PC-3 (cell line): ENCODE data around the gene NEGR1.

Experiments used
- EZH2 ChIP-seq: fragments of 300-600 bp; sonication (generic); IDR thresholded peaks from one replicate; pipeline ENCODE4 v1.6.1; 2017; ENCODE audit warnings: antibody characterized with exemption, mild to moderate bottlenecking, low read length; ENCODE audit not compliant: unreplicated experiment
- TF ChIP-seq, protein P1 (sequence below): fragments of 300-600 bp; sonication (generic); conservative IDR thresholded peaks from 2 replicates; pipeline ENCODE4 v1.5.1; 2017; ENCODE audit warnings: antibody characterized with exemption, low read depth, mild to moderate bottlenecking, low read length

DNA sequence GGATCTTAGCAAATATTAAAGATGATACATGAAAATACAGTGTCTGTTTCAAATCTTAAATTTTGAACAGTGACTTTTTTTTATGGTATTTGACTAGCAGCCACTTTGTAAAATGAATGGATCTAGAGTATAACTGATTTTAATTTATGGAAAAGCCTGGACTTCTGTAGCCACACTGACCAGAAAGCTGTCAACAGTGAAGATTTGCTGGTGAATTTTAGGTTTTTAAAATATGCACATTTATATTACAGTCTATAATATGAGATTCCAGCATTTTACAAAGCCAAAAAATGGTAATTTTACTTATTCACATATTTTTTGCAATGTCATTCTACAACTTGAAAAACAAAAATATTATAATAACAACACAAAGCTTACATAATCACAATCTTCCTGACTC is 131.8 kb downstream of the NEGR1 start:
- TF ChIP-seq EZH2 = no peak
- TF ChIP-seq, protein P1, sequence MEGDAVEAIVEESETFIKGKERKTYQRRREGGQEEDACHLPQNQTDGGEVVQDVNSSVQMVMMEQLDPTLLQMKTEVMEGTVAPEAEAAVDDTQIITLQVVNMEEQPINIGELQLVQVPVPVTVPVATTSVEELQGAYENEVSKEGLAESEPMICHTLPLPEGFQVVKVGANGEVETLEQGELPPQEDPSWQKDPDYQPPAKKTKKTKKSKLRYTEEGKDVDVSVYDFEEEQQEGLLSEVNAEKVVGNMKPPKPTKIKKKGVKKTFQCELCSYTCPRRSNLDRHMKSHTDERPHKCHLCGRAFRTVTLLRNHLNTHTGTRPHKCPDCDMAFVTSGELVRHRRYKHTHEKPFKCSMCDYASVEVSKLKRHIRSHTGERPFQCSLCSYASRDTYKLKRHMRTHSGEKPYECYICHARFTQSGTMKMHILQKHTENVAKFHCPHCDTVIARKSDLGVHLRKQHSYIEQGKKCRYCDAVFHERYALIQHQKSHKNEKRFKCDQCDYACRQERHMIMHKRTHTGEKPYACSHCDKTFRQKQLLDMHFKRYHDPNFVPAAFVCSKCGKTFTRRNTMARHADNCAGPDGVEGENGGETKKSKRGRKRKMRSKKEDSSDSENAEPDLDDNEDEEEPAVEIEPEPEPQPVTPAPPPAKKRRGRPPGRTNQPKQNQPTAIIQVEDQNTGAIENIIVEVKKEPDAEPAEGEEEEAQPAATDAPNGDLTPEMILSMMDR = no peak
